ENCODE measurements around the gene MET.
A peak's percentile ranks its signal among the peaks of the same experiment; 100 is the strongest.

The MET gene

GRCh38 chr7:116671111-116671510 is 885 bp upstream of the MET start:
- Histone ChIP-seq H3K36me3 (ENCODE audit: control insufficient read depth, insufficient read depth, low read length) (no peaks in the 10 kb centered on the region), H3K27me3 (ENCODE audit: control insufficient read depth, insufficient read depth, low read length) (no peaks in the 10 kb centered on the region), H3K9ac (ENCODE audit: low read length) (no peak overlapping the region), H3K4me1 (ENCODE audit: control insufficient read depth, insufficient read depth, low read length) (no peaks in the 10 kb centered on the region), H3K27ac (ENCODE audit: low read depth, low read length) (no peak overlapping the region), H3K4me3 (ENCODE audit: low read length) (no peak overlapping the region)

GRCh38 chr7:116672596-116673456 is 830 bp downstream of the MET start:
- H3K27me3 ChIP-seq (ENCODE audit: control insufficient read depth, insufficient read depth, low read length): no peaks in the 10 kb centered on the region
- peak overlapping the region; percentile 2 for H3K9ac ChIP-seq (ENCODE audit: low read length)
- no peak overlapping the region for H3K27ac ChIP-seq (ENCODE audit: low read depth, low read length)
- H3K36me3 ChIP-seq (ENCODE audit: control insufficient read depth, insufficient read depth, low read length): no peaks in the 10 kb centered on the region
- no peaks in the 10 kb centered on the region for H3K4me1 ChIP-seq (ENCODE audit: control insufficient read depth, insufficient read depth, low read length)
- peak overlapping the region; percentile 81 for H3K4me3 ChIP-seq (ENCODE audit: low read length)

GRCh38 chr7:116673457-116673865 is 1.5 kb downstream of the MET start:
- no peak overlapping the region for H3K4me3 ChIP-seq (ENCODE audit: low read length)

GRCh38 chr7:116674508-116675173 is 2.6 kb downstream of the MET start:
- H3K4me3 ChIP-seq (ENCODE audit: low read length): no peak overlapping the region
- H3K36me3 ChIP-seq (ENCODE audit: control insufficient read depth, insufficient read depth, low read length): no peaks in the 10 kb centered on the region
- H3K9ac ChIP-seq (ENCODE audit: low read length): no peak overlapping the region
- H3K27ac ChIP-seq (ENCODE audit: low read depth, low read length): no peak overlapping the region
- no peaks in the 10 kb centered on the region for H3K4me1 ChIP-seq (ENCODE audit: control insufficient read depth, insufficient read depth, low read length)
- no peaks in the 10 kb centered on the region for H3K27me3 ChIP-seq (ENCODE audit: control insufficient read depth, insufficient read depth, low read length)

More at GRCh38 chr7:116673457-116673865, 1.5 kb downstream of the MET start:
- Histone ChIP-seq H3K27me3 (ENCODE audit: control insufficient read depth, insufficient read depth, low read length) (no peaks in the 10 kb centered on the region), H3K27ac (ENCODE audit: low read depth, low read length) (no peak overlapping the region), H3K9ac (ENCODE audit: low read length) (no peak overlapping the region), H3K36me3 (ENCODE audit: control insufficient read depth, insufficient read depth, low read length) (no peaks in the 10 kb centered on the region), H3K4me1 (ENCODE audit: control insufficient read depth, insufficient read depth, low read length) (no peaks in the 10 kb centered on the region)

GRCh38 chr7:116675812-116676355 is 3.9 kb downstream of the MET start:
- Histone ChIP-seq H3K27ac (ENCODE audit: low read depth, low read length) (no peak overlapping the region), H3K27me3 (ENCODE audit: control insufficient read depth, insufficient read depth, low read length) (no peaks in the 10 kb centered on the region)

GRCh38 chr7:116678780-116679179 is 6.8 kb downstream of the MET start:
- Histone ChIP-seq H3K27ac (ENCODE audit: low read depth, low read length) (no peak overlapping the region), H3K9ac (ENCODE audit: low read length) (no peak overlapping the region), H3K4me1 (ENCODE audit: control insufficient read depth, insufficient read depth, low read length) (no peaks in the 10 kb centered on the region), H3K27me3 (ENCODE audit: control insufficient read depth, insufficient read depth, low read length) (no peaks in the 10 kb centered on the region), H3K36me3 (ENCODE audit: control insufficient read depth, insufficient read depth, low read length) (no peaks in the 10 kb centered on the region), H3K4me3 (ENCODE audit: low read length) (no peak overlapping the region)

More at GRCh38 chr7:116675812-116676355, 3.9 kb downstream of the MET start:
- Histone ChIP-seq H3K4me3 (ENCODE audit: low read length) (no peak overlapping the region), H3K36me3 (ENCODE audit: control insufficient read depth, insufficient read depth, low read length) (no peaks in the 10 kb centered on the region), H3K4me1 (ENCODE audit: control insufficient read depth, insufficient read depth, low read length) (no peaks in the 10 kb centered on the region), H3K9ac (ENCODE audit: low read length) (no peak overlapping the region)

GRCh38 chr7:116679500-116679899 is 7.5 kb downstream of the MET start:
- Histone ChIP-seq H3K4me3 (ENCODE audit: low read length) (no peak overlapping the region), H3K9ac (ENCODE audit: low read length) (no peak overlapping the region), H3K4me1 (ENCODE audit: control insufficient read depth, insufficient read depth, low read length) (no peaks in the 10 kb centered on the region), H3K27me3 (ENCODE audit: control insufficient read depth, insufficient read depth, low read length) (no peaks in the 10 kb centered on the region), H3K27ac (ENCODE audit: low read depth, low read length) (no peak overlapping the region), H3K36me3 (ENCODE audit: control insufficient read depth, insufficient read depth, low read length) (no peaks in the 10 kb centered on the region)

- Histone ChIP-seq H3K4me3 (ENCODE audit: low read length) (no peak overlapping the region), H3K36me3 (ENCODE audit: control insufficient read depth, insufficient read depth, low read length) (no peaks in the 10 kb centered on the region), H3K9ac (ENCODE audit: low read length) (no peak overlapping the region), H3K27me3 (ENCODE audit: control insufficient read depth, insufficient read depth, low read length) (no peaks in the 10 kb centered on the region), H3K4me1 (ENCODE audit: control insufficient read depth, insufficient read depth, low read length) (no peaks in the 10 kb centered on the region), H3K27ac (ENCODE audit: low read depth, low read length) (no peak overlapping the region)
Measured at GRCh38 chr7:116683786-116684185, 11.8 kb downstream of the MET start.

GRCh38 chr7:116686033-116686432 is 14.0 kb downstream of the MET start:
- H3K4me3 ChIP-seq (ENCODE audit: low read length): no peak overlapping the region
- H3K27me3 ChIP-seq (ENCODE audit: control insufficient read depth, insufficient read depth, low read length): no peaks in the 10 kb centered on the region
- no peak overlapping the region for H3K27ac ChIP-seq (ENCODE audit: low read depth, low read length)
- no peak overlapping the region for H3K9ac ChIP-seq (ENCODE audit: low read length)
- no peaks in the 10 kb centered on the region for H3K4me1 ChIP-seq (ENCODE audit: control insufficient read depth, insufficient read depth, low read length)
- H3K36me3 ChIP-seq (ENCODE audit: control insufficient read depth, insufficient read depth, low read length): no peaks in the 10 kb centered on the region

GRCh38 chr7:116686812-116687419 is 14.9 kb downstream of the MET start:
- H3K4me3 ChIP-seq (ENCODE audit: low read length): no peak overlapping the region
- H3K36me3 ChIP-seq (ENCODE audit: control insufficient read depth, insufficient read depth, low read length): no peaks in the 10 kb centered on the region
- H3K27ac ChIP-seq (ENCODE audit: low read depth, low read length): no peak overlapping the region

GRCh38 chr7:116687801-116688201 is 15.8 kb downstream of the MET start:
- no peaks in the 10 kb centered on the region for H3K4me1 ChIP-seq (ENCODE audit: control insufficient read depth, insufficient read depth, low read length)
- no peak overlapping the region for H3K4me3 ChIP-seq (ENCODE audit: low read length)
- H3K27ac ChIP-seq (ENCODE audit: low read depth, low read length): no peak overlapping the region
- no peak overlapping the region for H3K9ac ChIP-seq (ENCODE audit: low read length)
- H3K36me3 ChIP-seq (ENCODE audit: control insufficient read depth, insufficient read depth, low read length): no peaks in the 10 kb centered on the region
- no peaks in the 10 kb centered on the region for H3K27me3 ChIP-seq (ENCODE audit: control insufficient read depth, insufficient read depth, low read length)

More at GRCh38 chr7:116686812-116687419, 14.9 kb downstream of the MET start:
- no peak overlapping the region for H3K9ac ChIP-seq (ENCODE audit: low read length)
- no peaks in the 10 kb centered on the region for H3K4me1 ChIP-seq (ENCODE audit: control insufficient read depth, insufficient read depth, low read length)
- H3K27me3 ChIP-seq (ENCODE audit: control insufficient read depth, insufficient read depth, low read length): no peaks in the 10 kb centered on the region

- H3K4me1 ChIP-seq (ENCODE audit: control insufficient read depth, insufficient read depth, low read length): no peaks in the 10 kb centered on the region
- H3K4me3 ChIP-seq (ENCODE audit: low read length): no peak overlapping the region
- no peak overlapping the region for H3K9ac ChIP-seq (ENCODE audit: low read length)
- H3K36me3 ChIP-seq (ENCODE audit: control insufficient read depth, insufficient read depth, low read length): no peaks in the 10 kb centered on the region
- H3K27me3 ChIP-seq (ENCODE audit: control insufficient read depth, insufficient read depth, low read length): no peaks in the 10 kb centered on the region
- no peak overlapping the region for H3K27ac ChIP-seq (ENCODE audit: low read depth, low read length)
Measured at GRCh38 chr7:116689790-116690259, 17.8 kb downstream of the MET start.
